OCI-LY3 (cell line): ENCODE results near the gene EXD2.

Source experiments
- CTCF ChIP-seq: fragments of 200-600, 300-600 bp; sonication (generic); IDR thresholded peaks from 2 replicates; pipeline ENCODE4 v1.5.1; 2014; ENCODE audit warnings: antibody characterized with exemption, low read length, low read depth
- EZH2phosphoT487 ChIP-seq: fragments of 200-600 bp; shearing (Covaris generic); IDR thresholded peaks from 2 replicates; pipeline ENCODE4 v1.6.1; 2018; ENCODE audit warnings: antibody characterized with exemption, mixed run types, low read depth

- no peak for TF ChIP-seq CTCF
- no peak for TF ChIP-seq EZH2phosphoT487
These were observed 35.4 kb downstream of the EXD2 start for GRCh38 chr14:69226736-69227135.
